GM21786 (cell line): ENCODE measurements around the gene MORC4.
"Not testable (repeated sequence)": the region's sequence is repeated elsewhere in the genome, so short reads cannot be mapped to it uniquely, and the experiment has no call there.

Experiments used
- ATAC-seq: cut with Tn5 transposase; IDR thresholded peaks from one replicate; pipeline ENCODE4 v1.9.1; 2021; ENCODE audit not compliant: unreplicated experiment

The MORC4 gene

GRCh38 chrX:107000013-107000515 lies at the start of gene MORC4:
MORC4 (minus strand) TSS chrX:107000212; CDS start chrX:106999969, 243 bp downstream.
- ATAC-seq = peak; percentile 72

GRCh38 chrX:107047622-107048021 lies 47.6 kb upstream of the MORC4 start:
- ATAC-seq = no peak

GRCh38 chrX:107029752-107030151 lies 29.7 kb upstream of the MORC4 start:
- no peak for ATAC-seq

- no peak for ATAC-seq
Measured at GRCh38 chrX:107025545-107025944, 25.5 kb upstream of the MORC4 start.

GRCh38 chrX:107014936-107015335 lies 14.9 kb upstream of the MORC4 start:
- no peak for ATAC-seq

- ATAC-seq = no peak
Measured at GRCh38 chrX:107008034-107008433, 8.0 kb upstream of the MORC4 start.

- peak; percentile 55 for ATAC-seq
Measured at GRCh38 chrX:106999002-106999975, 723 bp downstream of the MORC4 start.

- no peak for ATAC-seq
Measured at GRCh38 chrX:106997611-106998010, 2.4 kb downstream of the MORC4 start.

- ATAC-seq = no peak
Measured at GRCh38 chrX:106995678-106996077, 4.3 kb downstream of the MORC4 start.

GRCh38 chrX:106987488-106987887 lies 12.5 kb downstream of the MORC4 start:
- ATAC-seq = no peak

- no peak for ATAC-seq
Measured at GRCh38 chrX:106980952-106981626, 18.9 kb downstream of the MORC4 start.

GRCh38 chrX:106976416-106976815 lies 23.6 kb downstream of the MORC4 start:
- no peak for ATAC-seq

- no peak for ATAC-seq
Measured at GRCh38 chrX:106973433-106974149, 26.4 kb downstream of the MORC4 start.

GRCh38 chrX:106972896-106973295 lies 27.1 kb downstream of the MORC4 start:
- no peak for ATAC-seq

- not testable (repeated sequence) for ATAC-seq
Measured at GRCh38 chrX:106966547-106966946, 33.5 kb downstream of the MORC4 start.

- ATAC-seq = no peak
Measured at GRCh38 chrX:106964290-106964689, 35.7 kb downstream of the MORC4 start.

- no peak for ATAC-seq
Measured at GRCh38 chrX:106963111-106963510, 36.9 kb downstream of the MORC4 start.

GRCh38 chrX:106959901-106960300 lies 40.1 kb downstream of the MORC4 start:
- ATAC-seq = no peak

- ATAC-seq = no peak
Measured at GRCh38 chrX:106957856-106958255, 42.2 kb downstream of the MORC4 start.

- no peak for ATAC-seq
Measured at GRCh38 chrX:106955004-106955772, 44.8 kb downstream of the MORC4 start.
